ENCODE data around the gene SLC2A11. TPM values are rescaled to one million over a fixed set of nuclear protein-coding genes. Genes with fewer than 3 reads are reported as not detected.
"Not testable (repeated sequence)": the region's sequence is repeated elsewhere in the genome, so short reads cannot be mapped to it uniquely, and the experiment has no call there.

Gene SLC2A11
- polyA plus RNA-seq, 6 donors from 2014 or later, result 7.0 to 15.9 (median 10.9) TPM

GRCh38 chr22:23913661-23914353, 56.1 kb downstream of the SLC2A11 start:
- peak; percentile 99 for ATAC-seq (ENCODE audit: low read depth in 2 of 2)
- H3K9me3 Mint-ChIP-seq, result no peaks in the 10 kb centered on the region
- H3K4me1 Mint-ChIP-seq, result peaks cover 24 to 36% (median 33%) of the 10 kb centered on the region in 3 donors

GRCh38 chr22:23915290-23915689, 57.6 kb downstream of the SLC2A11 start:
- Mint-ChIP-seq H3K4me1 (peaks cover 24 to 36% (median 33%) of the 10 kb centered on the region in 3 donors), H3K27me3 (no peaks in the 10 kb centered on the region), H3K9me3 (no peaks in the 10 kb centered on the region), H3K36me3 (no peaks in the 10 kb centered on the region), H3K27ac (peak overlapping the region in 5 of 6 donors; percentile 17 to 83 (median 69)), H3K4me3 (peak overlapping the region in 3 of 8 donors; percentile 30 to 52 (median 44))
- no peak for ATAC-seq (ENCODE audit: low read depth in 2 of 2)
- DNase-seq, result peak; percentile 12

More at GRCh38 chr22:23913661-23914353, 56.1 kb downstream of the SLC2A11 start:
- peak; percentile 99 for DNase-seq
- Mint-ChIP-seq H3K27ac (peak overlapping the region; percentile 94 to 99 (median 97)), H3K36me3 (no peaks in the 10 kb centered on the region), H3K4me3 (peak overlapping the region; percentile 86 to 100 (median 98)), H3K27me3 (no peaks in the 10 kb centered on the region)

GRCh38 chr22:23920267-23920611, 62.6 kb downstream of the SLC2A11 start:
- not testable (repeated sequence) for H3K36me3 Mint-ChIP-seq; DNase-seq; H3K4me1 Mint-ChIP-seq; H3K4me3 Mint-ChIP-seq; H3K27me3 Mint-ChIP-seq; H3K27ac Mint-ChIP-seq; ATAC-seq (ENCODE audit: low read depth in 2 of 2)
- H3K9me3 Mint-ChIP-seq, result peaks cover 5 to 16% (median 9%) of the 10 kb centered on the region in 7 donors

- H3K4me1 Mint-ChIP-seq, DNase-seq: not testable (repeated sequence)
- H3K27ac Mint-ChIP-seq, result peak overlapping the region in 1 of 6 donors; percentile 80
Observed at GRCh38 chr22:23921586-23922201, 64.0 kb downstream of the SLC2A11 start.

GRCh38 chr22:23922921-23923320, 65.2 kb downstream of the SLC2A11 start:
- no peak overlapping the region for H3K4me3 Mint-ChIP-seq
- no peak overlapping the region for H3K27ac Mint-ChIP-seq
- no peak for DNase-seq
- peaks cover 0 to 3% (median under 1%) of the 10 kb centered on the region in 3 donors for H3K4me1 Mint-ChIP-seq
- H3K9me3 Mint-ChIP-seq, result peaks cover 5 to 25% (median 14%) of the 10 kb centered on the region in 7 donors
- ATAC-seq (ENCODE audit: low read depth in 2 of 2), result no peak
- peaks cover 4 to 15% of the 10 kb centered on the region in 2 donors for H3K36me3 Mint-ChIP-seq
- H3K27me3 Mint-ChIP-seq, result no peaks in the 10 kb centered on the region

More at GRCh38 chr22:23921586-23922201, 64.0 kb downstream of the SLC2A11 start:
- H3K9me3 Mint-ChIP-seq, result peaks cover 5 to 23% (median 14%) of the 10 kb centered on the region in 7 donors
- not testable (repeated sequence) for H3K4me3 Mint-ChIP-seq; H3K27me3 Mint-ChIP-seq; ATAC-seq (ENCODE audit: low read depth in 2 of 2)
- peaks cover 4 to 15% of the 10 kb centered on the region in 2 donors for H3K36me3 Mint-ChIP-seq

GRCh38 chr22:23925020-23925606, 67.4 kb downstream of the SLC2A11 start:
- DNase-seq, result no peak
- Mint-ChIP-seq H3K27ac (no peak overlapping the region), H3K27me3 (no peaks in the 10 kb centered on the region), H3K9me3 (peaks cover 5 to 25% (median 14%) of the 10 kb centered on the region in 7 donors), H3K36me3 (peaks cover 13 to 15% of the 10 kb centered on the region in 2 donors), H3K4me3 (no peak overlapping the region), H3K4me1 (peaks cover 10 to 19% (median 15%) of the 10 kb centered on the region in 3 donors)
- no peak for ATAC-seq (ENCODE audit: low read depth in 2 of 2)

GRCh38 chr22:23926561-23926960, 68.9 kb downstream of the SLC2A11 start:
- Mint-ChIP-seq H3K36me3 (peaks cover 13 to 24% of the 10 kb centered on the region in 2 donors), H3K4me1 (peaks cover 10 to 26% (median 15%) of the 10 kb centered on the region in 3 donors), H3K27ac (no peak overlapping the region), H3K27me3 (no peaks in the 10 kb centered on the region), H3K4me3 (no peak overlapping the region), H3K9me3 (peaks cover 9 to 29% (median 18%) of the 10 kb centered on the region in 7 donors)
- ATAC-seq (ENCODE audit: low read depth in 2 of 2) (no peak), DNase-seq (no peak)

Other genes with a start within 250 kb of the SLC2A11 start
- under 1 TPM in 2 of 6 donors, not detected in 4; 0.21 to 0.23 TPM for gene DRICH1, start 225.6 kb upstream of the SLC2A11 start, polyA plus RNA-seq (ENCODE audit: low read depth in 6 of 6)
- 1 to 10 TPM in 5 of 6 donors, under 1 TPM in 1; 0.78 to 3.9 (median 1.9) TPM for gene RGL4, start 166.9 kb upstream of the SLC2A11 start, polyA plus RNA-seq (ENCODE audit: low read depth in 6 of 6)
- gene ZNF70, start 106.8 kb upstream of the SLC2A11 start, polyA plus RNA-seq (ENCODE audit: low read depth in 6 of 6), result 1 to 10 TPM in 1 of 6 donors, under 1 TPM in 4, not detected in 1; 0.22 to 1.0 (median 0.47) TPM
- gene VPREB3, start 103.5 kb upstream of the SLC2A11 start, polyA plus RNA-seq (ENCODE audit: low read depth in 6 of 6), result 1,000 to 10,000 TPM in 5 of 6 donors, 100 to 1,000 TPM in 1; 910 to 1,673 (median 1,335) TPM
- gene C22orf15, start 94.9 kb upstream of the SLC2A11 start, polyA plus RNA-seq (ENCODE audit: low read depth in 6 of 6), result 1 to 10 TPM in 2 of 6 donors, under 1 TPM in 2, not detected in 2; 0.13 to 4.9 (median 1.0) TPM
- 10 to 100 TPM; 36.3 to 65.9 (median 62.6) TPM for gene CHCHD10, start 89.9 kb upstream of the SLC2A11 start, polyA plus RNA-seq (ENCODE audit: low read depth in 6 of 6)
- gene MMP11, start 85.0 kb upstream of the SLC2A11 start, polyA plus RNA-seq (ENCODE audit: low read depth in 6 of 6), result 10 to 100 TPM; 10.2 to 18.9 (median 14.2) TPM
- gene SMARCB1, start 70.9 kb upstream of the SLC2A11 start, polyA plus RNA-seq (ENCODE audit: low read depth in 6 of 6), result 10 to 100 TPM; 73.0 to 90.9 (median 78.1) TPM
- 10 to 100 TPM; 25.2 to 33.9 (median 26.4) TPM for gene DERL3, start 18.9 kb upstream of the SLC2A11 start, polyA plus RNA-seq (ENCODE audit: low read depth in 6 of 6)
- 1,000 to 10,000 TPM in 2 of 6 donors, 100 to 1,000 TPM in 4; 853 to 1,113 (median 946) TPM for gene MIF, start 36.5 kb downstream of the SLC2A11 start, polyA plus RNA-seq (ENCODE audit: low read depth in 6 of 6)
- gene GSTT2B, start 103.3 kb downstream of the SLC2A11 start, polyA plus RNA-seq (ENCODE audit: low read depth in 6 of 6), result not detected
- gene DDTL, start 109.0 kb downstream of the SLC2A11 start, polyA plus RNA-seq (ENCODE audit: low read depth in 6 of 6), result 1 to 10 TPM in 5 of 6 donors, under 1 TPM in 1; 0.89 to 5.3 (median 1.3) TPM
- 100 to 1,000 TPM; 111 to 156 (median 127) TPM for gene DDT, start 116.6 kb downstream of the SLC2A11 start, polyA plus RNA-seq (ENCODE audit: low read depth in 6 of 6)
- gene GSTT2, start 122.3 kb downstream of the SLC2A11 start, polyA plus RNA-seq (ENCODE audit: low read depth in 6 of 6), result not detected
- gene GSTT4, start 147.6 kb downstream of the SLC2A11 start, polyA plus RNA-seq (ENCODE audit: low read depth in 6 of 6), result not detected
- gene CABIN1, start 153.4 kb downstream of the SLC2A11 start, polyA plus RNA-seq (ENCODE audit: low read depth in 6 of 6), result 1 to 10 TPM; 3.9 to 8.0 (median 5.0) TPM

Data from naive B cell (primary cell).